NCI-H2196 treated with DMSO at 0.1 percent for 48 hours (cell line): ENCODE data around the gene PSPC1.
A peak's percentile ranks its signal among the peaks of the same experiment; 100 is the strongest.
"Not testable (repeated sequence)": the region's sequence is repeated elsewhere in the genome, so short reads cannot be mapped to it uniquely, and the experiment has no call there.

ENCODE experiments used
- DNase-seq: peaks from one replicate; lab custom pipeline; 2025; ENCODE audit not compliant: unreplicated experiment; lab: John Stamatoyannopoulos, UW

PSPC1 gene, protein sequence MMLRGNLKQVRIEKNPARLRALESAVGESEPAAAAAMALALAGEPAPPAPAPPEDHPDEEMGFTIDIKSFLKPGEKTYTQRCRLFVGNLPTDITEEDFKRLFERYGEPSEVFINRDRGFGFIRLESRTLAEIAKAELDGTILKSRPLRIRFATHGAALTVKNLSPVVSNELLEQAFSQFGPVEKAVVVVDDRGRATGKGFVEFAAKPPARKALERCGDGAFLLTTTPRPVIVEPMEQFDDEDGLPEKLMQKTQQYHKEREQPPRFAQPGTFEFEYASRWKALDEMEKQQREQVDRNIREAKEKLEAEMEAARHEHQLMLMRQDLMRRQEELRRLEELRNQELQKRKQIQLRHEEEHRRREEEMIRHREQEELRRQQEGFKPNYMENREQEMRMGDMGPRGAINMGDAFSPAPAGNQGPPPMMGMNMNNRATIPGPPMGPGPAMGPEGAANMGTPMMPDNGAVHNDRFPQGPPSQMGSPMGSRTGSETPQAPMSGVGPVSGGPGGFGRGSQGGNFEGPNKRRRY

DNA sequence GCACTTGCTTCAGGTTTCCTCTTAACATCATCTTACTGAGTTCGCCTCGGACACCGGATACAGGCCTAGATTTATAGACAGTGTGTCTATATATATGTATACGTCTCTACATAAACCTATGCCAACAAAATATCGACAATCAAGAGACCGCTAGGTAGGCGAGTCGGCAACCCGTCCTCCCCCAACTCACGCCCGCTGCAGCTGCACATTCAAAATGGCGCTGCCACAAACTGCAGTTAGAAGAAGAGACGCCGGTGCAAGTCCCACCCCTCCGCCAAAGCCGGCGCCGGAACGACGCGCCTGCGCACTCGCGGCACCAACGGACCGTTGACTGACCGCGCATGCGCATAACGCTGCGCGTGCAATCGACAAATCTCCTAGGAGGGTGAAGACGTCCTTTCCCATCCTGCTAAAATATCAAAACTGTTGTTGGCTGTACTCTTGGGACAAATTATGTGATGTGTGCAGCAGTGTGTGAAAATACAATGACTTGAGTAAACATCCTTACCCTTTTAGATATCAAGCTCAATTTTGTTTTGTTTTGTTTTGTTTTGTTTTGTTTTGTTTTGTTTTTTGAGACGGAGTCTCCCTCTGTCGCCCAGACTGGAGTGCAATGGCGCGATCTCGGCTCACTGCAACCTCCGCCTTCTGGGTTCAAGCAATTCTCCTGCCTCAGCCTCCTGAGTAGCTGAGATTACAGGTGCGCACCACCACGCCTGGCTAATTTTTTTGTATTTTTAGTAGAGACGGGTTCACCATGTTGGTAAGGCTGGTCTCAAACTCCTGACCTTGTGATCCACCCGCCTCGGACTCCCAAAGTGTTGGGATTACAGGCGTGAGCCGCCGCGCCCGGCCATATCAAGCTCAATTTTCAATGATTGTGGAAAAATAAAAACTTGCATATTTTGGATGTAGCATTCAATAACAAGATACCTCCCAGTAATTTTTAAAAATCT is at the start of gene PSPC1:
Gene PSPC1 (minus strand): TSS at position 219 of the 956 bp plus-strand sequence. CDS start 188 bp downstream, at position 31.
- peak; percentile 72 for DNase-seq

DNA sequence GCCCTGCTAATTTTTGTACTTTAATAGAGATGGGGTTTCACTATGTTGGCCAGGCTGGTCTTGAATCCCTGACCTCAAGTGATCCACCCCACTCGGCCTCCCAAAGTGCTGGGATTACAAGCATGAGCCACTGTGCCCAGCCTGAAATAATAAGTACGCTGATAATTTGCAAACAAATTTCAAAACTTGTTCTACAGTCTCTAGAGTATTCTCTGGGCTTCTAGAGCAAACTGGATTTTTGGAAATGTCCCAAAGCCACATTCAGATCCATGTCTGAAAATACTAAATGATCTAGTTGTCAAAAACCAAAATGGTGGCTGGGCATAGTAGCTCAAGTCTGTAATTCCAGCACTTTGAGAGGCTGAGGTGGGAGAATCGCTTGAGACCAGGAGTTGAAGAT is 39.9 kb upstream of the PSPC1 start:
- no peak for DNase-seq

DNA sequence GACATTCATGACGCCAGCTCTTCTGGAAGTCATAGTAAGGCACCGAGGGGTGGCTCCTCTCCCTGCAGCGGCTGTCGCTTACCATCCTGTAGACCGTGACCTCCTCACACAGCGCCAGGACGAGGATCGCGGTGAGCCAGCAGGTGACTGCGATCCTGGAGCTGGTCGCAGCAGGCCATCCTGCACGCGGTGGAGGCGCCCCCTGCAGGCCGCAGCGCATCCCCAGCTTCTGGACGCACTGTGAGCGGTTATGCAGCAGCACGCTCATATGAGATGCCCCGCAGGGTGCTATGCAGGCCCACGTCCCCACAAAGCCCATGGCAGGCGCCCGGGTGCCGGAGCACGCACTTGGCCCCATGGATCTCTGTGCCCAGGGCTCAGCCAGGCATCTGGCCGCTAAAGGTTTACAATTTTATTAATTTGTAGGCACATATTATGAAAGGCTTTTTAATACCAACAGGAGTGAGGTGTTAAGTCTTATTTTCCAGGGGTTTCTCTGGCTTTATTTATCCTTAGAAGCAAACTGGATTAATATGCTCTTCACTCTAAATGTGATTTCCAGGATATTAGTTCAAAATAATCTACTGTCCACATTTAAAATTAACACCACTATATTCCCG is 35.6 kb upstream of the PSPC1 start:
- no peak for DNase-seq

DNA sequence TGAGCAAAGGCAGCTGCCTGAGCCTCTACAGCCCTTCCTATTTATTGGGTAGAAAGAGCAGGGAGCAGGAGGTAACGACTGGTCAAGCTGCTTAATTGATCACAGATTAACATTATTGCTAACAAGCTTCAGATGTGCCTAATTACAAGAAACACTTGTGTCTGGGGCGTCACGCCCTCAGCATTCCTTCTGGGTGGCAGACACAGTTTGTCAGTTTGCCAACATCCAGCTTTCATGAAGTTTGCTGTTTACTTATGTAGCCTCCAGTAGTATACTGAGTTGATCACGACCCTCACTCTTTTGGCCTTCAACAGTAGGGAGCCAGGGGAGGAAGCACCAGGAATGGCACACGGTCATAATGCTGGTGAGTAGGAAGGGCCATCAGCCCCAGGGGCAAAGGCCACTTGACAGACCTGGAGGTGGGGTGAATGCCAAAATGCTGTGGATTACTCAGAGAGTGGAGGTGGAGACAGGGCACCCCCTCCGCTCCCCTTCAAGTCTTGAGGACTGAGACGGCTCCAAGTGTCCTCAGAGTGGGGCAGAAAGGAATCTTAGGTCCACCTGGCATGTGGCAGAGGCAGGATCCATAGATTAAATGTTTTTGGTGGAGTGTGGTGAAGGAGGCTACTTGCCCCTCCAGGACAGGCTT is 34.9 kb upstream of the PSPC1 start:
- DNase-seq: no peak

DNA sequence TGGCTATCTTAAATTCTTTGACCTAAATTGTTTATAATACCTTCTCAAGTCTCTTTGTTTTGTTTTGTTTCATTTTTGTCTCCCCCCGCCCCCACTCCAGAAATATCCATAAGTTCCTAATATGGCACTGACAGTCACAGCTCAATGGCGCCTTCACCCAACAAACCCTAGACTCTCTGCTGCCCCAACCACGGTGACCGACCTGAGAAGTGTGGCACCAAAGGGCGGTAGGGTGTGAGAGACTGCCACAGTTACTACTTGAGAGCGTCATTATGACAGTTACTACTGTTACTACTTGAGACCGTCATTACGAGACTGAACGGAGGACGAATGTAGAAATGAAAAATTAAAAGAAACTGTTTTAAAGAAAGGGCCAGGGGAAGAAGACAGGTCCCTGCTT is 34.4 kb upstream of the PSPC1 start:
- no peak for DNase-seq

DNA sequence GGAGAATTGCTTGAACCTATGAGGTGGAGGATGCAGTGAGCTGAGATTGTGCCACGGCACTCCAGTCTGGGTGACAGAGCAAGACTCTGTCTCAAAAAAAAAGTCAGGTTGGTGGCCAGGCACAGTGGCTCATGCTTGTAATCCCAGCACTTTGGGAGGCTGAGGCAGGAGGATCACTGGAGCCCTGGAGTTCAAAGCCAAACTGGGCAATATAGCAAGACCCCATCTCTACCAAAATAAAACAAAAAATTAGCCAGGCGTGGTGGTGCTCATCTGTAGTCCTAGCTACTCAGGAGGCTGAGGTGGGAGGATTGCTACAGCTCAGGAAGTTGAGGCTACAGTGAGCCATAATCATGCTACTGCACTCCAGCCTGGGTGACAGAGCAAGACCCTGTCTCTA is 33.1 kb upstream of the PSPC1 start:
- DNase-seq: not testable (repeated sequence)

DNA sequence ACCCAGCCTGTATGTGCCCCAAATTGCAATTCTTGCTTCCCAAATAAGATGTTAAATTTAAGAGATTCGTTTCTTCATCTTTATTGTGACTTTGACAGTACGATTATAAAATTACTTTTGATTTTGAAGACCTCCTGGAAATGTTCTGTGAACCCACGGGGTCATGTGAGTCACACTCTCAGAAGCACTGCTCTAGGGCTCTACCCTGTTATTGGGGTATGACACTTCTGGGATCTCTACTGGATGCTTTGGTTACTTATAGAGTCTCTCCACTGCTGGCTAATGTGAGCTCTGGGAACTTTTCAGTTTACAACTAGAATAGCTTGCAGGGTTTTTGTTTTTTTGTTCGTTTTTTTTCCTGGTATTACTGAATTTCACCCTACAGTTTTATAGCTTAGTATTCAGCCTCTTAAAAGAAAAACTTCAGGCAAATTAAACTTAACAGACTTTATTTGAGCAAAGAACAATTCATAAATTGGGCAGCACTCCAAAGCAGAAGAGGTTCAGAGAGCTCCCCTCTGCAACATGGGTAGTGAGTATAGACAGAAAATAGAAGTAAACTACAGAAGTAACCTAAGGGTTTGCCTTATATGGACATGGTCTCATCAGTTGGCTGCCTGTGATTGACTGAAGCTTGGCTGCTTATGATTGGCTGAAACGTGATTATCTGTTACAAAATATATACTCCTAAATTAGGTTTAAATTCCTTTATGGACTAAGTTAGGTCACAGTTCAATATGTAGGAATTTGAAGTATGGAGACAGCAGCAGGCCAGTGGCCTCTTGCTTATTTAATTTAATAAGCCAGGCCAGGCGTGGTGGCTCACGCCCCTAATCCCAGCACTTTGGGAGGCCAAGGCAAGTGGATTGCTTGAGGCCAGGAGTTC is 28.5 kb upstream of the PSPC1 start:
- no peak for DNase-seq

DNA sequence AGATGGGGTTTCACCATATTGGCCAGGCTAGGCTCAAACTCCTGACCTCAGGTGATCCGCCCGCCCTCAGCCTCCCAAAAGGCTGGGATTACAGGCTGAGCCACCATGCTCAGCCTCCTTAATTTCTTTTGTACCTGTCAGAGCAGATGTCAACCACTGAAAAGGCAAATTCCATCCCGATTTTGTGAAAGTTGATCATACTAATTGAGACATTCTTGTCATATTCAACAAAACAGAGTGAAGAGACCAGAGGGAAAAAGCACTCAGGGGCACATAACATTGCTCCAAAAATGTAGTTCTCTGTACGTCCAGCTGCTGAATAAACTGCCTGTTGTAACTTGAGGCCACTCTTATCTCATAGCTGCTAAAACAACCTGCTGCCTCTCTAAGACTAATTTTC is 27.4 kb upstream of the PSPC1 start:
- no peak for DNase-seq

DNA sequence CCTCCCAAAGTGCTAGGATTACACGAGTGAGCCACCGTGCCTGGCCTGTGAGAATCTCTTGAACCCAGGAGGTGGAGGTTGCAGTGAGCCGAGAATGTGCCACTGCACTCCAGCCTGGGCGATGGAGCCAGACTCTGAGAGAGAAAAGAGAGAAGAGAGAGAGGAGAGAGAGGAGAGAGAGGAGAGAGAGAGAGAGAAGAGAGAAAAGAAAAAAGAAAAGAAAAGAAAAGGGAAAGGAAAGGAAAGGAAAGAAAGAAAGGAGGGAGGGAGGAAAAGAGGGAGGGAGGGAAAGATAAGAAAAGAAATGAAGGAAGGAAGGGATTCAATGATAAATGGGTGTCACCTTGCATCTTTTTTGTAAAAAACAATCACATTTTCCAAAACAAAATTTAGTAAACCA is 23.0 kb upstream of the PSPC1 start:
- DNase-seq: no peak

DNA sequence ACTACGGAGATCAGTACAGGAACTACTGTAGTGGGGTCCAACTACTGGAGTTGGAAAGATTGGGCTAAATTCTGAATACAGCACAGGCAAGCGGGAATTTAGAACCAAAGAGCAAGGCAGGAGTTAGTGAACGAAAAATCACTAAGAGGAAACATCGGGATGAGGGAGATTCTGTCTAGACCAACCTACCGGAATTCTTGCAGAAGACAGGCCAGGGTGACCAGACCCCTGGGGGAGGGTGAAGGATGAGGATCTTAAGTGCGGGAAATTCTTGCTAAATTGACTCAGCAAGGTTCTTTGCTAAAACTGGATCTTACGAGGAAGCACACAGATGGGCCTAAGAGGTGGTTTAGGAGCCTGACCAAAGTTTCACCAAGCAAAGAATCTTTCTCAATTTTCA is 13.2 kb upstream of the PSPC1 start:
- no peak for DNase-seq

DNA sequence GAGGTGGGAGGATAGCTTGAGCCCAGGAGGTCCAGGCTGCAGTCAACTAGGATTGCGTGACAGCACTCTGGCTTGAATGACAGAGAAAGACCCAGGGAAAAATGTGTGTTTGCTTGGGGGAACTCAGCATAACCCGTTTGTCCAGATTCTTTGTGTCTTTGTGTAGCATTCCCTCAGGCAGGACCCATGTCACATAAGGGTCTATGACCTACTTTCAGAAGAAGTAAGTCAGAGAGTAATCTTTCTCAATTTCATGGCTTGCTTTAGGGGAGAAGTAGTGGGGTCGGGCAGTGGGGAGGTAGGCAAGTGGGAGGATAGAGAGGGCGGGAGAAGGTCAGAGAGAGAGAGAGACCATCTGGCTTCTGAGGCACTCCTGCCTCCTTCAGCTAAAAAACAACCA is 11.9 kb upstream of the PSPC1 start:
- DNase-seq: no peak

DNA sequence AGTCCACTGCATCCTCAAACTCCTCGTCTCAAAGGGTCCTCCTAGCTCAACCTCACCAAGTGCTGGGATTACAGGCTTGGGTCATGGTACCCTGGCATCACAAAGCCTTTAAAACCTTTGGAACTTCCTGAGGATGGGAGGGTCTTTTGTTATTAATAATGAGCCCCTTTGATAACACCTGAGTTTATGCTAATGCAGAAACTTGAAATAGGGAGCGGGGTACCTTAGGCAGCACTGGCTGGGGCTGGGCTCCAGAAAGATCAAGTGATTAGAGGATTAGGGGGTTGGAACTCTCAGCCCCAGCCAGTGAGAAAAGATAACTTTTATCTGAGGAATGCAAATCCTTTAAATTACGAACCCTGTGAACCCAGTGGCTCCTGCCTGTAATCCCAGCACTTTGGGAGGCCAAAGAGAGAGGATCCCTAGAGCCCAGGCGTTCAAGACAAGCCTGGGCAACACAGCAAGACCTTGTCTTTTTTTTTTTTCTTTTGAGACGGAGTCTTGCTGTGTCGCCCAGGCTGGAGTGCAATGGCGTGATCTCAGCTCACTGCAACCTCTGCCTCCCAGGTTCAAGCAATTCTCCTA is 9.3 kb upstream of the PSPC1 start:
- no peak for DNase-seq

DNA sequence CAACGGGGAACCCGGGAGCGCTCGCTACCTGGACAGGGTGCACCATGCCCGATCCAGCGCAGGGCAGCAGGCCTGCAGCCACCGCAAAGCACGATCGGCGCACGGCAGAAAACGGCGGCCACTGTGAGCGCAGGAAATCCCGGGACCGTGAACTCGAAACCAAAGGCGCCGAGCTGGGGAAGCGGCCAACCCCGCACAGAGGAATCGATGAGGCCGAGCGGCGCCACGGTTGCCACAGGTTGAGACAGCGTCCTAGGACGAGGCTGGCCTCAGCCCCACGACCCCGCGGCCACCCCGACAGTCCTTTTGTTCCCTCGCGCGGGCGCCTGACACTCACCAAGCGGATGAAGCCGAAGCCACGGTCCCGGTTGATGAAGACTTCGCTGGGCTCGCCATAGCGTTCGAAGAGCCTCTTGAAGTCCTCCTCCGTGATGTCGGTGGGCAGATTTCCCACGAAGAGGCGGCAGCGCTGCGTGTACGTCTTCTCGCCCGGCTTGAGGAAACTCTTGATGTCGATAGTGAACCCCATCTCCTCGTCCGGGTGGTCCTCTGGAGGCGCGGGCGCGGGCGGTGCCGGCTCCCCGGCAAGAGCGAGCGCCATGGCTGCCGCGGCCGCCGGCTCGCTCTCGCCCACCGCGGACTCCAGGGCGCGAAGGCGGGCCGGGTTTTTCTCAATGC is 557 bp downstream of the PSPC1 start:
- DNase-seq: no peak

DNA sequence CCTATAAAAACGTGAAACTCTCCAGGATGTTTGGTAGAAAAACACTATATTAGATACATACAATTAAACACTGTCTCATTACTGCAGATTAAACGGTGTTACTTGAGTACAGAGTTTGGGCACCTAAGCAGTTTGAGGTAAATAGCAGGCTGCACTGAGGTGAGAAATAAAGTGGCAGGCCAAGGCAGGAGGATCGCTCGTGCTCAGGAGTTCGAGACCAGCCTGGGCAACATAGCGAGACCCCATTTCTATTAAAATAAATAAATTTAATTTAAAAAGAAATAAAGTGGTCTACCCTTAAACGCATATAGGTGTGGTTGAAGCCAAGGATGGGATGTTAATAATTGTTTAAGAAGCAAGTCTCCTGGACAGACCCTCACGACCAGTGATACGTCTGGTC is 1.2 kb downstream of the PSPC1 start:
- DNase-seq: no peak

DNA sequence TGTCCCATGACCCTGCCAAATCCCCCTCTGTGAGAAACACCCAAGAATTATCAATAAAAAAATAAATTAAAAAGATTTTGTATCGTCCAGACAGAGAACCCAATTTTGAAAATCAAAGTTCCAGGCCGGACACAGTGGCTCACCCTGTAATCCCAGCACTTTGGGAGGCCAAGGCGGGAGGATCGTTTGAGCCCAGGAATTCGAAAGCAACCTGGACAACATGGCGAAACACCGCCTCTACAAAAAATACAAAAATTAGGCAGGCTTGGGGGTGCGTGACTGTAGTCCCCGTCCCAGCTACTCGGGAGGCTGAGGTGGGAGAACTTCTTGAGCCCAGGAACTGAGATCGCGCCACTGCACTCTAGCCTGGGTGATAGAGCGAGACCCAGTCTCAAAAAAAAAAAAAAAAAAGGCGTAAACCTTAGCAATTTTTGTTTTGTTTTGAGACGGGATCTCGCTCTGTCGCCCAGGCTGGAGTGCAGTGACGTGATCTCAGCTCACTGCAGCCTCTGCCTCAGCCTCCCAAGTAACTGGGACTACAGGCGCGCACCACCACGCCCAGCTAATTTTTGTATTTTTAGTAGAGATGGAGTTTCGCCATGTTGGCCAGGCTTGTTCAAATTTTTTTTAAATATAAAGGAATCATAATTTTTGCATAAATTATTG is 1.9 kb downstream of the PSPC1 start:
- DNase-seq: not testable (repeated sequence)

DNA sequence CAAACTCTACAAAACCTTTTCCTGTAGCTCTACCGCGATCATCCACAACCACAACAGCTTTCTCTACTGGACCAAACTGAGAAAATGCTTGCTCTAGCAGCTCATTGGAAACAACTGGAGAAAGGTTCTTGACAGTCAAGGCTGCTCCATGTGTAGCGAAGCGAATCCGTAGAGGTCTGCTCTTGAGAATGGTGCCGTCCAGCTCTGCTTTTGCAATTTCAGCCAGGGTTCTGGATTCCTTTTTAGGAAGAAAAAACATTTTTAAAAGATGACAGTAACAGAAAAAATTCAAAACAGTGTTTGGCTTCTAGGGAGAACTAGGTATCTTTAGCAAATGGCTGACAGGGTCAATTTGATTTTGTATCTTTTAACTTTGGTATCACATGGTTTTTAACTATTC is 10.4 kb downstream of the PSPC1 start:
- no peak for DNase-seq

DNA sequence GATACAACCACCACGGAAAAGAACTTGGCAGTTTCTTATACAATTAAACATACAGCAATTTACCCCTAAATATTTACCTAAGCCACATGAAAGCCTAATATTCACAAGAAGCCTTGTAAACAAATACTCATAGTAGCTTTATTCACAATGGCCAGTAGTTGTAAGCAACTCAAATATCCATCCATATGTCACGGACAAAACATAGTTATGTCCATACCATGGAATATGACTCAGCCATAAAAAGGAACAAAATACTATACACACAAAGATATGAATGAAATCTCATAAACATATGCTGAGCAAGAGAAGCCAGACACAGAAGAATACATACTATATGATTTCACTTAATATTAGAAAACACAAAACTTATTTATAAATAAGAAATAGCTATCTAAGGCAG is 12.9 kb downstream of the PSPC1 start:
- no peak for DNase-seq

DNA sequence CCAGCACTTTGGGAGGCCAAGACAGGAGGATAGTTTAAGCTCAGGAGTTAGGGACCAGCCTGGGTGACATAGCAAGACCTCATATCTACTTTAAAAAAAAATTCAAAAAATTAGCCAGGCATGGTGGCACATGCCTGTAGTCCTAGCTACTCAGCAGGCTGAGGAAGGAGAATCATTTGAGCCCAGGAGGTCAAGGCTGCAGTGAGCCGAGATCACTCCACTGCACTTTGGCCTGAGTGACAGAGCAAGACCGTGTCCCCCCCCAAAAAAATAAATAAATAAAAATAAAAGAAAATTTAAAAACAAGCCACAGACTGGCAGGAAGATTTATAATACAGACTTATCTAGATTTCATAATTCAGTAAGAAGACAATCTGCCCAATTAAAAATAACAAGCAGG is 14.8 kb downstream of the PSPC1 start:
- DNase-seq: no peak
